ENCODE data around the gene RPS6KL1.

RPS6KL1 gene

GRCh38 chr14:74951443-74952179 lies 28.6 kb upstream of the RPS6KL1 start:
- DNase-seq, result no peak

GRCh38 chr14:74950795-74951442 lies 27.9 kb upstream of the RPS6KL1 start:
- DNase-seq, result no peak

- no peak for DNase-seq
These were observed 27.0 kb upstream of the RPS6KL1 start for GRCh38 chr14:74949859-74950573.

GRCh38 chr14:74949191-74949601 lies 26.1 kb upstream of the RPS6KL1 start:
- DNase-seq, result no peak

- no peak for DNase-seq
These were observed 25.4 kb upstream of the RPS6KL1 start for GRCh38 chr14:74948228-74949175.

GRCh38 chr14:74947353-74948227 lies 24.5 kb upstream of the RPS6KL1 start:
- no peak for DNase-seq

- DNase-seq, result no peak
These were observed 23.7 kb upstream of the RPS6KL1 start for GRCh38 chr14:74946659-74947281.

- no peak for DNase-seq
These were observed 23.0 kb upstream of the RPS6KL1 start for GRCh38 chr14:74945852-74946658.

- no peak for DNase-seq
These were observed 22.3 kb upstream of the RPS6KL1 start for GRCh38 chr14:74945261-74945851.

GRCh38 chr14:74942608-74943007 lies 19.5 kb upstream of the RPS6KL1 start:
- DNase-seq, result no peak

GRCh38 chr14:74942181-74942580 lies 19.1 kb upstream of the RPS6KL1 start:
- DNase-seq, result no peak

GRCh38 chr14:74941676-74942097 lies 18.6 kb upstream of the RPS6KL1 start:
- DNase-seq, result no peak

GRCh38 chr14:74940956-74941565 lies 18.0 kb upstream of the RPS6KL1 start:
- no peak for DNase-seq

- no peak for DNase-seq
These were observed 15.8 kb upstream of the RPS6KL1 start for GRCh38 chr14:74938531-74939495.

- no peak for DNase-seq
These were observed 14.1 kb upstream of the RPS6KL1 start for GRCh38 chr14:74937171-74937570.

GRCh38 chr14:74936731-74937130 lies 13.7 kb upstream of the RPS6KL1 start:
- no peak for DNase-seq

- no peak for DNase-seq
These were observed 13.1 kb upstream of the RPS6KL1 start for GRCh38 chr14:74936151-74936550.

- DNase-seq, result no peak
These were observed 12.3 kb upstream of the RPS6KL1 start for GRCh38 chr14:74935360-74935680.

All from NCI-H2029 treated with DMSO at 0.1 percent for 48 hours (cell line).